Endothelial cell (in vitro differentiated cells): ENCODE measurements around the gene ELF1. TPM values are rescaled to one million over a fixed set of nuclear protein-coding genes. Genes with fewer than 3 reads are reported as not detected.

Source experiments
- DNase-seq: peaks from one replicate; pipeline ENCODE4 v3.0.0; 2021; ENCODE audit warnings: low spot score
- H3K27ac Mint-ChIP-seq: one replicate; pipeline ENCODE4 v1.8.0; 2021; ENCODE audit warnings: mixed read lengths, inconsistent platforms; ENCODE audit not compliant: unreplicated experiment
- H3K27me3 Mint-ChIP-seq: one replicate; pipeline ENCODE4 v1.8.0; 2021; ENCODE audit warnings: mild to moderate bottlenecking, moderate library complexity, mixed read lengths, inconsistent platforms; ENCODE audit not compliant: unreplicated experiment
- H3K36me3 Mint-ChIP-seq: one replicate; pipeline ENCODE4 v1.8.0; 2021; ENCODE audit warnings: mild to moderate bottlenecking, low read depth, mixed read lengths, inconsistent platforms; ENCODE audit not compliant: unreplicated experiment
- H3K4me1 Mint-ChIP-seq: one replicate; pipeline ENCODE4 v1.8.0; 2021; ENCODE audit warnings: mild to moderate bottlenecking, mixed read lengths, inconsistent platforms; ENCODE audit not compliant: unreplicated experiment
- H3K4me3 Mint-ChIP-seq: one replicate; pipeline ENCODE4 v1.8.0; 2021; ENCODE audit warnings: mild to moderate bottlenecking, mixed read lengths, inconsistent platforms; ENCODE audit not compliant: unreplicated experiment
- H3K9me3 Mint-ChIP-seq: one replicate; pipeline ENCODE4 v1.8.0; 2021; ENCODE audit warnings: mixed read lengths, inconsistent platforms; ENCODE audit not compliant: unreplicated experiment
- CTCF ChIP-seq: fragments of 200-600 bp; sonication (generic); IDR thresholded peaks from one replicate; pipeline ENCODE4 v1.5.0; 2021; ENCODE audit warnings: antibody characterized with exemption; ENCODE audit not compliant: unreplicated experiment
- total RNA-seq: library from RNA; stranded (reverse); fragmentation: NEBNext Ultra II Directional; extraction: Animal tissue kit (Norgen Biotek cat#: 25700); gene quantifications from one replicate; pipeline ENCODE4 v1.2.1, GENCODE V29; 2021; ENCODE audit not compliant: unreplicated experiment

ELF1 gene
- total RNA-seq, 1 donor from 2014 or later, result 46.0 TPM

GRCh38 chr13:40994581-40995230, 24.4 kb downstream of the ELF1 start:
- Mint-ChIP-seq H3K9me3 (no peaks in the 10 kb centered on the region), H3K27me3 (peaks cover 2% of the 10 kb centered on the region), H3K4me1 (peaks cover 11% of the 10 kb centered on the region), H3K27ac (no peak overlapping the region), H3K36me3 (no peaks in the 10 kb centered on the region), H3K4me3 (no peak overlapping the region)
- no peak for DNase-seq
- no peak for TF ChIP-seq CTCF

GRCh38 chr13:40993987-40994386, 25.1 kb downstream of the ELF1 start:
- H3K4me3 Mint-ChIP-seq, result no peak overlapping the region

GRCh38 chr13:40992678-40993518, 26.2 kb downstream of the ELF1 start:
- DNase-seq, result peak; percentile 21
- Mint-ChIP-seq H3K27ac (peak overlapping the region; percentile 89), H3K4me1 (peaks cover 11% of the 10 kb centered on the region), H3K9me3 (no peaks in the 10 kb centered on the region), H3K36me3 (no peaks in the 10 kb centered on the region), H3K27me3 (peaks cover 2% of the 10 kb centered on the region), H3K4me3 (no peak overlapping the region)
- no peak for TF ChIP-seq CTCF

More at GRCh38 chr13:40993987-40994386, 25.1 kb downstream of the ELF1 start:
- H3K27me3 Mint-ChIP-seq, result peaks cover 2% of the 10 kb centered on the region
- TF ChIP-seq CTCF, result no peak
- no peak overlapping the region for H3K27ac Mint-ChIP-seq
- H3K9me3 Mint-ChIP-seq, result no peaks in the 10 kb centered on the region
- no peak for DNase-seq
- H3K4me1 Mint-ChIP-seq, result peaks cover 11% of the 10 kb centered on the region
- H3K36me3 Mint-ChIP-seq, result no peaks in the 10 kb centered on the region

- TF ChIP-seq CTCF, result no peak
- DNase-seq, result no peak
- no peak overlapping the region for H3K27ac Mint-ChIP-seq
- no peak overlapping the region for H3K4me3 Mint-ChIP-seq
- no peaks in the 10 kb centered on the region for H3K9me3 Mint-ChIP-seq
- peaks cover 19% of the 10 kb centered on the region for H3K4me1 Mint-ChIP-seq
- H3K36me3 Mint-ChIP-seq, result no peaks in the 10 kb centered on the region
- H3K27me3 Mint-ChIP-seq, result peaks cover 4% of the 10 kb centered on the region
Measured at GRCh38 chr13:40987606-40988280, 31.4 kb downstream of the ELF1 start.
